Subcutaneous adipose tissue (tissue), 4 donors: Measurements from ENCODE around the gene GOLGA6A. TPM values are rescaled to one million over a fixed set of nuclear protein-coding genes. Genes with fewer than 3 reads are reported as not detected.

Experiments used
- CTCF ChIP-seq: fragments of 450-650 bp; IDR thresholded peaks from one replicate; pipeline ENCODE4 v1.5.1; 2016; ENCODE audit warnings: low read depth, mild to moderate bottlenecking, control low read depth, antibody characterized with exemption, moderate library complexity
- total RNA-seq, 4 donors: library from RNA; depleted of rRNA; stranded (reverse); fragments of >200 nt; gene quantifications; one replicate each; pipeline ENCODE4 v1.1.0, GENCODE V29; 2016

GOLGA6A gene
- total RNA-seq, 4 donors from 2014 or later: 0.17 TPM; not detected in 3

DNA sequence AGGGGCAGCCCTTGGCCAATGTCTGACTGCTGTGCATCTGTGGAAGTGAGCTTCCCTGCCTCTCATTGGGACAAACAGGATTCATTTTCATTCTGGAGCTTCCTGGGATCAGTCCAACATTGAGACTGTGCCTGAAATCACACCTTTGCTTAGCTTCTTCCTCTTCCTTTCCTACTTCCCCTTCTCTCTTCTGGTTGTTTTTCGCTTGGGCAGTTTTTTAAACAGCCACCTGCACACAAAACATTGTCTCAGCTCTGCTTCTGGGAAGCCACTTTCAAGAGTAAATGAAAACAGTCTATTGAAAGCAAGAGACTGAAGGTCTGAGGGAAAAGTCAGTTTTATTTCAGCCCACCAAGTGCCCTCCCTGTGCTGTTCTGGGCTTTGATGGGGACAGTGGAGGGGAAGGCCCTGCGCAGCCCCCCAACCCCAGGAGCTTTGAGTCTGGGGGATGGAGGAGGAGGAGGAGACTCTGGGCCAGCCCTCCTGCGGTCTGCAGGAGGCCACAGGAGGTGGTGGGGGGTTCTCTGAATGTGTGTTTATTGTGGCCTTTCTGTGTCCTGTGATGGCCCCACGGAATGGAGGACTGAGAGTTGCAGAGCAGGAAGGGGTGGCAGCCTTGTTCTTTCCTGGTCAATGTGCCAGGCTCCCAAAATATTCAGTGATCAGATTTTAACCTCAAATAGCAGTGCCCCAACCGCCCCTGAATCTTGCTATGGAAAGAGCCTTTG lies 40.2 kb upstream of the GOLGA6A start:
- TF ChIP-seq CTCF: no peak

- TF ChIP-seq CTCF: no peak
Measured at GRCh38 chr15:74121858-74122257, 39.5 kb upstream of the GOLGA6A start.

GRCh38 chr15:74121039-74121438 lies 38.7 kb upstream of the GOLGA6A start:
- no peak for TF ChIP-seq CTCF

DNA sequence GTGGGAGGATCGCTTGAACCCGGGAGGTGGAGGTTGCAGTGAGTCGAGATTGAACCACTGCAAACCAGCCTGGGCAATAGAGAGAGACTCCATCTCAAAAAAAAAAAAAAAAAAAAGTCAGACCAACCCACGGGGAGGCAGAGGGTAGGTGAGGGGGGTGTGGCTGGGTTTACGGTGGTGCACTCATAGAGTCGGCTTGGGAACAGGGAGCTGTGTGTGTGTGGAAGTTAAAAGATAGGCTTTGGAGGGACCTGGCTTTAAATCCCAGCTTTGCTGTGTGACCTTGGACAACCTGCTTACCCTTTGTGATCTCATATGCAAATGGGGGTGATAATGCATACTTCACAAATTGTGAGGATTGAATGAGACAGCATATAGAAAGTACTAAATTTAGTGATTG lies 38.1 kb upstream of the GOLGA6A start:
- TF ChIP-seq CTCF: no peak

- no peak for TF ChIP-seq CTCF
Measured at GRCh38 chr15:74109713-74110112, 27.4 kb upstream of the GOLGA6A start.

GRCh38 chr15:74108111-74108510 lies 25.8 kb upstream of the GOLGA6A start:
- no peak for TF ChIP-seq CTCF

GRCh38 chr15:74062671-74063070 lies 19.7 kb downstream of the GOLGA6A start:
- TF ChIP-seq CTCF: no peak
